Erythroblast (primary cell): Measurements from ENCODE around the gene MAVS.

Source experiments
- DNase-seq, 2 experiments: peaks; one replicate each; lab custom pipeline; 2025; lab: John Stamatoyannopoulos, UW
- GATA1 ChIP-seq: IDR thresholded peaks from 2 replicates; pipeline ENCODE4 v1.6.1; 2011; ENCODE audit warnings: low read depth, mild to moderate bottlenecking, control low read depth, low read length, moderate library complexity
- POLR2A ChIP-seq: IDR thresholded peaks from 2 replicates; pipeline ENCODE4 v1.6.1; 2011; ENCODE audit warnings: mild to moderate bottlenecking, low read length

MAVS gene

DNA sequence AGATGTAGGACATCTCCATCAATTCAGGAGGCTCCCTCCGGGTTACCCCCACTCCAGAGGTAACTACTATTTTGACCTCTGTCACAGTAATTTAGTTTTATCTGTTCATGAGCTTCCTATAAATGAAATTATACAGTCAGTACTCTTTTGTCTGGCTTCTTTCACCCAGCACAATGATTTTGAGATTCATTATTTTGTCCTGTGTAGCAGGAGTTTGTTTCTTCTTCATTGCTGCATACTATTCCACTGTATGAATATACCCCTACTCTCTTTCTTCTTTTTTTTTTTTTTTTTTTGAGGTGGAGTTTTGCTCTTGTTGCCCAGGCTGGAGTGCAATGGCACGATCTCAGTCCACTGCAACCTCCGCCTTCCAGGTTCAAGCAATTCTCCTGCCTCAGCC lies 38.1 kb upstream of the MAVS start:
- TF ChIP-seq POLR2A, result no peak
- no peak for TF ChIP-seq GATA1
- DNase-seq, result no peak

DNA sequence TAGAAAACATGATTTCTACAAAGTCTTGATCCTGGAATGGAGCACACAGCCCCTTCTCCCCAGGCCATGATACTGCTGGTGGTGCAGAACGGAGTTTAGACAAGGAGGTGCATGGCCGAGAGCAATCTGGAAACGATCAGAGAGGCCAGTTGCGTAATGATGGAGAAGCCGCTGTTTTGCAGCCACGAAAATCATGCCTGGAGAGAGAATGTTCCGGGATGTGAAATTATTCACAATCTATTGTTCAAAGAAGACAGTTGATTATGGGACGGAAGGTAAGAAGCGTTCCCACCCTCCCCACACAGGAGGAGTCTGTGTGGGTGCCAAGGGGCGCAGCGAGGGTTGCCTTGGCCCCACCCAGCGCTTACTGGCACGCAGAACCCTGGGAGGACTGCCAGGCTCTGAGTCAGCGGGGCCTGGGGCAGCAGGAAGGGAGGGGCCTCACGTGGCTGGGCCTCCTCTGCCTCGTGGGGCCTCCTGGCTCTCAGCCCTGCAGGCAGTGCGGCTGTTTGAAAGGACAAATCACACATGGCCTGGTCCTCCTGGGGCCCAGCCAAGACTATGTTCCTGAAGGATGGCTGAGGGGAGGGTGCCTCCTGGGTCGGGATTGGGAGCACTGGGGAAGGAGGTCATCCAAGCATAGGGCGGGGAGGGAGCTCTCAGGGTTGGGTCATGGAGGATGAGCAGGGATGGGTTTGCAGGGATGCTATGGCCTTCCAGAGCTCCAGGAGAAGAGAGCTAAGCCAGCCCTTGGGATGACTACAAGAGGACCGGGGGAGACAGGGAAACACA lies 35.0 kb upstream of the MAVS start:
- DNase-seq, result peak; percentile 95 to 97
- TF ChIP-seq GATA1 (no peak), POLR2A (peak; percentile 39)

GRCh38 chr20:3812259-3812681 lies 34.4 kb upstream of the MAVS start:
- TF ChIP-seq POLR2A, result no peak
- no peak for TF ChIP-seq GATA1
- DNase-seq, result no peak

DNA sequence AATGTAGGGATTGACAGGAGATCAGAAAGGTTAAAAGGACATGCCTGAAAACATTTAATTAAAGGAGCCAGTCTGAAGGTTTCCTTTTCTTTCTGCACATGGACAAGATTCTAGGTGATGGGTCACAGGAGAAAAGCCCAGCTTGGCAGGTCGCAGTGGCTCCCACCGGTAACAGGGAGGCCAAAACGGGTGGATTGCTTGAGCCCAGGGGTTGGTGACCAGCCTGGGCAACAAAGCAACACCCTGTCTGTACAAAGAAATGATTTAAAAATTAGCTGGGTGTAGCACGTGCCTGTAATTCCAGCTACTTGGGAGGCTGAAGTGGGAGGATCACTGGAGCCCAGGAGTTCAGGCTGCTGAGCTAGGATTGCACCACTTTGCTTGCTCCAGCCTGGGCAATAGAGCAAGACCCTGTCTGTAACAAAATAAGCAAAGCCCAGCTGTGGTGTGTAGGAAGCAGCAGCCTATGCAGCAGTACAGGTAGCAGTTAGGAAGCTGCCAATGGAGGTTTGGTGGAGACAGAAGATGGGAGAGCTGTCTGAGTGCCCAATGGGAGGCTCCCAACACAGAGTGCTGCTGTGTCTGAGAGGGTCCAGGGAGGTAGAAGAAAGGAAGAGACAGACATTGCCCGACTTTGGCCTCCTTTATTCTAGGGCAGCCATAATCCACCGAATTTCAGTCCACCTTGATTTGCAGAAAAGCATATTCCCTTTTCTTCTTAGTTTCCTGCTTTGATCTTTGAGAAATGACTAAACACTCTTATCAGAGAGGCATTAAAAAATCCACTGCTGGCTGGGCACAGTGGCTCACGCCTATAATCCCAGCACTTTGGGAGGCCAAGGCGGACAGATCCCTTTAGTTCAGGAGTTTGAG lies 33.4 kb upstream of the MAVS start:
- no peak for DNase-seq
- TF ChIP-seq POLR2A, result no peak
- TF ChIP-seq GATA1, result no peak

- no peak for DNase-seq
- TF ChIP-seq GATA1 (no peak), POLR2A (no peak)
Measured at GRCh38 chr20:3813848-3814581, 32.6 kb upstream of the MAVS start.

GRCh38 chr20:3814928-3815495 lies 31.6 kb upstream of the MAVS start:
- TF ChIP-seq POLR2A (no peak), GATA1 (no peak)
- no peak for DNase-seq

- no peak for TF ChIP-seq GATA1
- no peak for TF ChIP-seq POLR2A
Measured at GRCh38 chr20:3815703-3816315, 30.8 kb upstream of the MAVS start.

DNA sequence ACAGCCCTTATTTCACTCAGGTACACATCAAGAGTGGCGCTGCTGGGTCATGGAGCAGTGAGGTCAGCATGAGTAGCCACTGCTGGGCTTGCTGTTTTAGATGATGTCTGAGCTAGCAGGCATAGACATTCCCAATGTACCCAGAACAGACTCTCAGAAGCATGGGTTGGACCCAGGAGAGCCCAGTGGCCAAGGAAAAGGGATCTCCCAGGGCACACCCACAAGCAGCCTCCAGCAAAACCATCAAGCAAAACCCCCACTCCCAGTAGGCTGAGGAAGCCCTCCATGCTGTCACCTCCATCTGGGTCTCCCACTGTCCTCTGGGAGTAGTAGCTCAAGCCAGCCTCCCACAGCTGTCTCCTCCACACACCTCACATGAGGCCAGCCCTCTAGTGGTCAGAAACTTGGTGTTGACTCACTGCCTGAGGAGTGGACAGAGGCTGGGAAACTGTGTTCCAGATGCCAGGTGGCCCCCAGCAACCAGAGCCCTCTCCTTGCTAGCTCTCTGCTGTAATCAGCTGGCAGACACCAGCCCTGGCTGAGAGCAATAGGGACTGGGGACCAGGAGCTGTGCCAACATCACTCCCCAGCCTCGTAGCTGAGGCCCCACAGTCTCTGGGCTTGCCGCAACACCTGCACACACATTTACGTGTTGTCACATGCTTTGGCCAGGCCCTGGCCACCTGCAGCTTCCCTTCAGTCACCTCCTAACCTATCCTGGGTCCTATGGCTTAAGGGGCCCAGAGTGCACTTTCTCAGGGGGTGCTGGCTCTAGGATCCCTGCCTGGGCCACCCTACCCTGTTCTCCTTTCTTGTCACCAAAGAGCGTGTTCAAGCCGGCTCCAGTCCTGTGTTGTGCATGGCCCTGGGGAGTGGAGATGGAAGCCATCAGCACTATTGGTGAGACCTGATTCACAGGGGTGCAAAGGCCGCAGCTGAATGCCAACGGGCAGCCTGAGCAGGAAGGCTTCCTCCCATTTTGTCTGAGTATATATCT lies 28.2 kb upstream of the MAVS start:
- TF ChIP-seq POLR2A (no peak), GATA1 (no peak)
- DNase-seq, result peak; percentile 74 to 75

More at GRCh38 chr20:3815703-3816315, 30.8 kb upstream of the MAVS start:
- no peak for DNase-seq

- TF ChIP-seq POLR2A, result no peak
- TF ChIP-seq GATA1, result no peak
- DNase-seq, result peak in 1 of 2 experiments; percentile 49
Measured at GRCh38 chr20:3819411-3820047, 27.1 kb upstream of the MAVS start.

- TF ChIP-seq POLR2A, result peak; percentile 90
- no peak for TF ChIP-seq GATA1
- peak; percentile 98 for DNase-seq
Measured at GRCh38 chr20:3820048-3820900, 26.4 kb upstream of the MAVS start, which contains the start of gene AP5S1. TSS of gene AP5S1 (plus strand) at chr20:3820547. CDS start at chr20:3822118, 1,571 bp downstream.
